Sigmoid colon (tissue), 4 donors: ENCODE results near the gene GDNF.

Experiments
- CTCF ChIP-seq, 4 experiments: fragments of 450-650 bp in 3 of 4; fragments of 200-600 bp in 1 of 4; IDR thresholded peaks; one replicate each; pipeline ENCODE4 v1.5.1; 2016 to 2019; ENCODE audit warnings: antibody characterized with exemption in 4 of 4, mild to moderate bottlenecking in 3 of 4, moderate library complexity in 2 of 4
- POLR2A ChIP-seq, 2 donors: fragments of 450-650 bp; IDR thresholded peaks; one replicate each; pipeline ENCODE4 v1.6.1; 2016; ENCODE audit warnings: antibody characterized with exemption in 2 of 2, mild to moderate bottlenecking in 2 of 2, moderate library complexity in 2 of 2
- POLR2AphosphoS5 ChIP-seq, 4 donors: sonication (generic); formaldehyde crosslinking; IDR thresholded peaks; one replicate each; pipeline ENCODE4 v1.6.1; 2017; ENCODE audit warnings: antibody characterized with exemption in 4 of 4

GRCh38 chr5:37881359-37881758, 41.5 kb upstream of the GDNF start:
- TF ChIP-seq CTCF (IDR thresholded peaks at IDR 0.05) (no peak), POLR2A (IDR thresholded peaks at IDR 0.05) (no peak), POLR2AphosphoS5 (IDR thresholded peaks at IDR 0.05) (no peak)
